Astrocyte of the cerebellum (primary cell): ENCODE measurements around the gene CDC42BPA.

ENCODE experiments used
- DNase-seq: peaks from one replicate; pipeline ENCODE4 v3.0.0-alpha.2; 2011; ENCODE audit warnings: low read depth
- H3K4me3 ChIP-seq: 2 replicates; pipeline ENCODE4 v1.5.1; 2011; ENCODE audit warnings: mild to moderate bottlenecking, low read depth, low read length, moderate library complexity
- in situ Hi-C: cut with HindIII; loops from 2 replicates; pipeline ENCODE4 v1.10.0; 2017; ENCODE audit warnings: low sequenced_read_pairs
- TF ChIP-seq, protein P1 (sequence below): IDR thresholded peaks from 2 replicates; pipeline ENCODE4 v1.5.1; 2012; ENCODE audit warnings: low read length, low read depth, moderate library complexity, mild to moderate bottlenecking; ENCODE audit errors: missing control alignments

CDC42BPA gene

DNA sequence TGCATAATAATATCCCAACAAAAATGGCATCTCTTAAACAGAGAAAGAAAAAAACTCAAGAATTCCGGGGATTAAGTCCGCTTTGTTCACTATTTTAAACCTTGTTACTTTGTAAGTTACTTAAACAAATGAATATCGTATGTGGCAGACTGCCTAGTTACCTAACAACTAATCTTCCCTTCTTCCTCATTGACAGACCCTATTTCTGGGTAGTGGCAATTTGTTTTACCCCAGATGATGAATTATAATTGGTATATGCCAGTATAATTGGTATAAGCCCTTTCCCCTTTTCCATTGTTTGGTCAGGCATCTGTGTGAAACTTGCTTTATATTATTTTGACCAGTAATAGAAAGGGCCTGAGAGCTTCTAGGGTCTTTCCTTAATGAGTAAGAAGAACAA, 52.4 kb downstream of the CDC42BPA start:
- DNase-seq = no peak
- in situ Hi-C loops = no loop called here
- TF ChIP-seq, protein P1, sequence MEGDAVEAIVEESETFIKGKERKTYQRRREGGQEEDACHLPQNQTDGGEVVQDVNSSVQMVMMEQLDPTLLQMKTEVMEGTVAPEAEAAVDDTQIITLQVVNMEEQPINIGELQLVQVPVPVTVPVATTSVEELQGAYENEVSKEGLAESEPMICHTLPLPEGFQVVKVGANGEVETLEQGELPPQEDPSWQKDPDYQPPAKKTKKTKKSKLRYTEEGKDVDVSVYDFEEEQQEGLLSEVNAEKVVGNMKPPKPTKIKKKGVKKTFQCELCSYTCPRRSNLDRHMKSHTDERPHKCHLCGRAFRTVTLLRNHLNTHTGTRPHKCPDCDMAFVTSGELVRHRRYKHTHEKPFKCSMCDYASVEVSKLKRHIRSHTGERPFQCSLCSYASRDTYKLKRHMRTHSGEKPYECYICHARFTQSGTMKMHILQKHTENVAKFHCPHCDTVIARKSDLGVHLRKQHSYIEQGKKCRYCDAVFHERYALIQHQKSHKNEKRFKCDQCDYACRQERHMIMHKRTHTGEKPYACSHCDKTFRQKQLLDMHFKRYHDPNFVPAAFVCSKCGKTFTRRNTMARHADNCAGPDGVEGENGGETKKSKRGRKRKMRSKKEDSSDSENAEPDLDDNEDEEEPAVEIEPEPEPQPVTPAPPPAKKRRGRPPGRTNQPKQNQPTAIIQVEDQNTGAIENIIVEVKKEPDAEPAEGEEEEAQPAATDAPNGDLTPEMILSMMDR = no peak
- no peak overlapping the region for H3K4me3 ChIP-seq

DNA sequence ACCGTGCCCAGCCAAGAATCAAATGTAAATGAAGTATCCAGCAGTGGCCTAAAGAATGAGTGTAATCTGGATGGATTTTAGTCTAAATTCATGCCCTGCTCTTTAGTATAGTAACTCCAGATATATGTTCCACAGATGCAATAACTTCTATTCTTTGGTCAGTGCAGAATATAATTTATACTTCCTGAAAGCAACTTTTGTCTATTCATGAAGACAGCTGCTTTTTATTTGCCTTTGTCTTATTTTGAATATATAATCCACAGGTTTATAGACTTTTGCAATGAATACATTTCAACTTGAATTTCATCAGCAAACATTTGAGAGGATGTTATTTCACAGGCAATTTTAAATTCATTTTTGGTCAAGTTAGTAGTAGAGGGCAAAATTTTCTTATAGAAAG, 54.4 kb downstream of the CDC42BPA start:
- TF ChIP-seq, protein P1 = no peak
- in situ Hi-C loops = no loop called here
- DNase-seq = no peak
- no peak overlapping the region for H3K4me3 ChIP-seq

DNA sequence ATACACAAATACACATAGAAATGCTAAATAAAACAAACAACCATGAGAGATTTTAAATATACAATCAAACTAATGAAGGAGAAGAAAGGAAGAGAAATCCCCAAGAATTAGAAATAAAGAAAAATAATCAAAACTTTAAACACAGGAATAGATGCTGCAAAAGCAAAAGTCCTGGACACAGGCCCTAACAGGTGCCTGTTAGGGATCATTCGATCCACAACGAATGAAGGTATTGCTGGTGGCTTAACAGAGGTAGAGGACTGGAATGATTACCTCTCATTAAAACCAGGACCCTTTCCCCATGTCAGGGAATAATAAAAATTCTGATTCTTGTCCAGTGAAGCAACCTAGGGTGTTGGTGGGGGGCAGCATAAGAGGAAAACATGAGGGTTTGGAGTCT, 56.8 kb downstream of the CDC42BPA start:
- H3K4me3 ChIP-seq = no peak overlapping the region
- in situ Hi-C loops = no loop called here
- DNase-seq = no peak
- TF ChIP-seq, protein P1 = no peak

DNA sequence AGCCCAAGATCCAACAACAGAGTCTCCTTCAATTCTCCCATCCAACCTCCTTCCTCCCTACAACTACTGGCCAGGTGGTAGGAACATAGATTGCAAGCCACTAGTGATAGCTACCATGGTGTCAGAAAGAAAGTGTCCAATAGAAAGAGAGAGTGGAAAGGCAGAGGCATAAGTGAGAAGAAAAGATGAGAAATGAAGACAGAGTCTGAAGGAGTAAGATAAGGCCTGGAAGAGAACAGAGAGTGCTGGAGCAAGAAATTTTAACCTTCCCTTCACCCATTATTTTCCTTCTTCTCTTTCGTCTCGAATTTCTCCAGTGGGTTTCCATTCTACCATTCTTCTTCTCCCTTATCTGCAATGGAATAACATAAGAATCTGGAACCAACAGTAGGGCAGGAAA, 57.9 kb downstream of the CDC42BPA start:
- H3K4me3 ChIP-seq = no peak overlapping the region
- in situ Hi-C loops = no loop called here
- TF ChIP-seq, protein P1 = no peak
- DNase-seq = no peak

DNA sequence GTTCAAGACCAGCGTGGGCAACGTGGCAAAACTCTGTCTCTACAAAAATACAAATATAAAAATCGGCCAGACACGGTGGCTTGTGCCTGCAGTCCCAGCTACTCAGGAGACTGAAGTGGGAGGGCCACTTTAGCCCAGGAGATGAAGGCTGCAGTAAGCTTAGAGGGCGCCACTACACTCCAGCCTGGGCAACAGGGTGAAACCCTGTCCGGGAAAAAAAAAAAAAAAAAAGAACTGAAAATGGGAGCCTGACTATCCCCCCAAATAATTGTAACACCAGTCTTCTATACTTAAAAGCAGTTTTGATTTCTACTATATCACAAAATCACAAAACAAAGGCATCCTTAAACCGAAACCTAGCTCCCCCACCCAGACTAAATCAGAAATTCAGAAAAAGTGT, 60.3 kb downstream of the CDC42BPA start:
- no peak overlapping the region for H3K4me3 ChIP-seq
- TF ChIP-seq, protein P1 = no peak
- in situ Hi-C loops = no loop called here
- DNase-seq = no peak

DNA sequence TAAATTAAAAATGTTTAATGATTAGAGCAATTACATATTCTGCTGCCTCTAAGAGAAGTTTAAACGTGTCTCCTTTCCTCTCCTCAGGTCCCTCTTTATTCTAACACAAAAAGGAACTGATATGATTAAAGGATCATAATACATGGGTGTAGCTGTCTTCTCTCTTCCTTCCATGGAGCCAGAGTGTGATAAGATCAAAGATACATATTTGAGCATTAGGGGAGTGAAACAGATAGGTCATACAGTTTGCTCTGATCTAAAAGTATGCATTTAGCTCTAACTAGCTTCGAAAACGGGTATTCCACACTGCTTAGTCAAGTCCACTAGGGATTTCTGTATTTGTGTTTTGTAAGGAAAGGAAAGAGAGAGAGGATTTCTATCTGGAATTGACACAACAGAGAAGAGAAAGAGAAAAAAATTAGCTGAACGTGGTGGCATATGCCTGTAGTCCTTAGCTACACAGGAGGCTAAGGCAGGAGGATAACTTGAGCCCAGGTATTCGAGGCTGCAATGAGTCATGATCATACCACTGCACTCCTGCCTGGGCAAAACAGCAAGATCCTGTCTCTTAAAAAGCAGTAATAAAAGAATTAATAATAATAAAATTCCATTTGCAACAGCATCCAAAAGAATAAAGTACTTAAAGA, 63.1 kb downstream of the CDC42BPA start:
- TF ChIP-seq, protein P1 = no peak
- DNase-seq = no peak
- in situ Hi-C loops = no loop called here
- no peak overlapping the region for H3K4me3 ChIP-seq
